Neural crest cell (in vitro differentiated cells): ENCODE results near the gene DENND1A. TPM values are rescaled to one million over a fixed set of nuclear protein-coding genes. Genes with fewer than 3 reads are reported as not detected.
"Not testable (repeated sequence)": the region's sequence is repeated elsewhere in the genome, so short reads cannot be mapped to it uniquely, and the experiment has no call there.

ENCODE experiments used
- DNase-seq: peaks from one replicate; pipeline ENCODE4 v3.0.0; 2021; ENCODE audit warnings: low read depth, mixed read lengths, low spot score
- H3K27ac Mint-ChIP-seq: one replicate; pipeline ENCODE4 v1.8.0; 2021; ENCODE audit warnings: mild to moderate bottlenecking, mixed read lengths; ENCODE audit not compliant: unreplicated experiment
- H3K27me3 Mint-ChIP-seq: 2 replicates; pipeline ENCODE4 v1.8.0; 2021; ENCODE audit warnings: low read depth, mild to moderate bottlenecking, mixed read lengths
- H3K36me3 Mint-ChIP-seq: 2 replicates; pipeline ENCODE4 v1.8.0; 2021; ENCODE audit warnings: low read depth, mild to moderate bottlenecking, mixed read lengths
- H3K4me1 Mint-ChIP-seq: 2 replicates; pipeline ENCODE4 v1.8.0; 2021; ENCODE audit warnings: mixed read lengths
- H3K4me3 Mint-ChIP-seq: one replicate; pipeline ENCODE4 v1.8.0; 2021; ENCODE audit warnings: mild to moderate bottlenecking, mixed read lengths
- H3K9me3 Mint-ChIP-seq: 2 replicates; pipeline ENCODE4 v1.8.0; 2021; ENCODE audit warnings: mixed read lengths
- total RNA-seq: library from RNA; stranded (reverse); gene quantifications from 2 replicates; pipeline ENCODE4 v1.2.1, GENCODE V29; 2021
- TF ChIP-seq, protein P1 (sequence below): fragments of 200-600 bp; sonication (generic); conservative IDR thresholded peaks from 2 replicates; pipeline ENCODE4 v1.5.0; 2021; ENCODE audit warnings: antibody characterized with exemption, mild to moderate bottlenecking

Gene DENND1A
- total RNA-seq, 1 donor from 2014 or later: 17.8 TPM

DNA sequence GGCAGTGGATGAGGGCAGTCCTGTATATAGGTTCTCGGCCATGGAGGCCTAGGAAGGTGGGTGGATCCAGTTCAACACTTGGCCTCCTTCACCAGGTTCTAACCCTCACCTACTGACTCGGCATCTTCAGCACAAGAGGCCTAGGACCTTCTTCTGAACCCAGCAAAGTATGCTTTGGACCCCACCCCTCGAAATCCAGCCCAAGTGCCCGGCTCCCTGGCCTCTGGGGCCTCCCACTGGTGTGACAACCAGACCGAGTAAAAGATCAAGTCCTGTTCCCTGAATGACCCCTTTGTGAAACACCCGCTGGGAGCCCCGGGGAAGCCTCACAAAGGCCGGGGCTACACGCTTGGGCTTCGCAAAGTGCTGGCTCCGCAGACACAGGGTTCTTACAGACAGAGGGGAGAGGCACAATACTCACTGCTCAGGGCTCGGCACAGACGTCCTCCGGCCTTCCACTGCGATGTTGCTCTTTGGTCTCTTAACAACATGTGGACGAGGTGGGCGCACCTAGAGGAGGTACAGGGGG lies 526.9 kb downstream of the DENND1A start:
- TF ChIP-seq, protein P1, sequence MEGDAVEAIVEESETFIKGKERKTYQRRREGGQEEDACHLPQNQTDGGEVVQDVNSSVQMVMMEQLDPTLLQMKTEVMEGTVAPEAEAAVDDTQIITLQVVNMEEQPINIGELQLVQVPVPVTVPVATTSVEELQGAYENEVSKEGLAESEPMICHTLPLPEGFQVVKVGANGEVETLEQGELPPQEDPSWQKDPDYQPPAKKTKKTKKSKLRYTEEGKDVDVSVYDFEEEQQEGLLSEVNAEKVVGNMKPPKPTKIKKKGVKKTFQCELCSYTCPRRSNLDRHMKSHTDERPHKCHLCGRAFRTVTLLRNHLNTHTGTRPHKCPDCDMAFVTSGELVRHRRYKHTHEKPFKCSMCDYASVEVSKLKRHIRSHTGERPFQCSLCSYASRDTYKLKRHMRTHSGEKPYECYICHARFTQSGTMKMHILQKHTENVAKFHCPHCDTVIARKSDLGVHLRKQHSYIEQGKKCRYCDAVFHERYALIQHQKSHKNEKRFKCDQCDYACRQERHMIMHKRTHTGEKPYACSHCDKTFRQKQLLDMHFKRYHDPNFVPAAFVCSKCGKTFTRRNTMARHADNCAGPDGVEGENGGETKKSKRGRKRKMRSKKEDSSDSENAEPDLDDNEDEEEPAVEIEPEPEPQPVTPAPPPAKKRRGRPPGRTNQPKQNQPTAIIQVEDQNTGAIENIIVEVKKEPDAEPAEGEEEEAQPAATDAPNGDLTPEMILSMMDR: no peak
- H3K4me1 Mint-ChIP-seq: peaks cover 45% of the 10 kb centered on the region
- peak; percentile 49 for DNase-seq
- H3K4me3 Mint-ChIP-seq: peak overlapping the region; percentile 57
- peaks cover 3% of the 10 kb centered on the region for H3K27me3 Mint-ChIP-seq
- peak overlapping the region; percentile 68 for H3K27ac Mint-ChIP-seq
- H3K36me3 Mint-ChIP-seq: no peaks in the 10 kb centered on the region
- H3K9me3 Mint-ChIP-seq: no peaks in the 10 kb centered on the region

DNA sequence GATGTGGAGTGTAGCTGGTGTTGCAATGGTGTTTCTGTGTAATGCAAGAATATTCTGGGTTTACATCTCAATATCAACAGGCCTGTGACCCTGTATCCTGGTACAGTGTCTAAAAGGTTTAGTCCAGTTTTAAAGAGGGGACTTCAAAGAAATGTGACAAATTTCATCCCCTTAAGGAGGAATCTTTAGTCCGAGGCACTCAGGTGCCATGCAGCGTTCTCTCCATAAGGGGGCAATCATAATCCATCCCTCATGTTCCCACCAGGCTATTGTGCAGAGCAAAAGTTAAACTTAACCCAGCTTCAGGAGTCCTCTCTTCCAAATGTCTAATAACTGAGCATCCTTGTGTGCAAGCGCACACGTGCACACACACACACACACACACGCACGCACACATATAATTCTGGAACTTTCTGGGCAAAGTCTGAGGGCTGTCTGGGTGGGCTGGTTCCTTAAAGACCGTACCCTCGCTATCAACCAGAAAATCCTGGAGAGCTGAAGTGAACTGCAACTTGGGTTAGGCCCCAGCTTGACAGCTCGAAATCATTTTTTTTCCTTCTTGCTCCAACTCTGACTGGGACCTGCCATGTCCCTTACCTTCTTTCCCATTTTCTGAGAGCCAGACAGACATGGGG lies 527.9 kb downstream of the DENND1A start:
- DNase-seq: peak; percentile 55
- no peaks in the 10 kb centered on the region for H3K36me3 Mint-ChIP-seq
- H3K4me1 Mint-ChIP-seq: peaks cover 36% of the 10 kb centered on the region
- H3K9me3 Mint-ChIP-seq: no peaks in the 10 kb centered on the region
- H3K4me3 Mint-ChIP-seq: peak overlapping the region; percentile 5
- TF ChIP-seq, protein P1: peak; percentile 83
- no peak overlapping the region for H3K27ac Mint-ChIP-seq
- H3K27me3 Mint-ChIP-seq: peaks cover 3% of the 10 kb centered on the region

DNA sequence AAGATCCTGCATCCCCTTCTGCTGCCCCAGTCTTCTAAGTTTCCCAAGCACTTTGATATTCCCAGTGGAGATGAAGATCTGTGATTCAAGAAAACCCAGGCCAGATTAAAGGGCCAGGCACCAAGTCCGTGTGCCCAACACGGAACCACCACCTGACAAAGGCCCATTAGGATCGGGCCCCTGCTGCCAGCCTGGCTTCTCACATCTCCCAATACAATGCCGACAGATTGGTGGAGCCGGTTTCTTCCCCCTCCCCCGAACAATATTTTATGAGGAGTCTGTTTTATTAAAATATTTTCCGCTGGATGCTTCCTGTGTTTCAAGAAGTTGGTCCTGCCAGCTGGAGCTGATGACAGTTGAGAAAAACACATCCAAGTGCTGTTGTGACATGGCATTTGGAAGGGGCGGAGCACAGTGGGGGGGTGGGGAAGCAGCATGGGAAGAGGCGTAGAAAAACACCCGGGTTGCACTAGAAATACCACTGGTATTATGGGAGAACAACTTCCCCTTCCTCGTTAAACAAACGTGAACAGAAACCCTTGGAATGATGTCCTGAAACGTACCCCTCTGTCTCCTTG lies 528.9 kb downstream of the DENND1A start:
- no peak overlapping the region for H3K27ac Mint-ChIP-seq
- H3K4me1 Mint-ChIP-seq: peaks cover 29% of the 10 kb centered on the region
- H3K27me3 Mint-ChIP-seq: peaks cover 3% of the 10 kb centered on the region
- TF ChIP-seq, protein P1: no peak
- DNase-seq: no peak
- no peak overlapping the region for H3K4me3 Mint-ChIP-seq
- no peaks in the 10 kb centered on the region for H3K36me3 Mint-ChIP-seq
- H3K9me3 Mint-ChIP-seq: no peaks in the 10 kb centered on the region

DNA sequence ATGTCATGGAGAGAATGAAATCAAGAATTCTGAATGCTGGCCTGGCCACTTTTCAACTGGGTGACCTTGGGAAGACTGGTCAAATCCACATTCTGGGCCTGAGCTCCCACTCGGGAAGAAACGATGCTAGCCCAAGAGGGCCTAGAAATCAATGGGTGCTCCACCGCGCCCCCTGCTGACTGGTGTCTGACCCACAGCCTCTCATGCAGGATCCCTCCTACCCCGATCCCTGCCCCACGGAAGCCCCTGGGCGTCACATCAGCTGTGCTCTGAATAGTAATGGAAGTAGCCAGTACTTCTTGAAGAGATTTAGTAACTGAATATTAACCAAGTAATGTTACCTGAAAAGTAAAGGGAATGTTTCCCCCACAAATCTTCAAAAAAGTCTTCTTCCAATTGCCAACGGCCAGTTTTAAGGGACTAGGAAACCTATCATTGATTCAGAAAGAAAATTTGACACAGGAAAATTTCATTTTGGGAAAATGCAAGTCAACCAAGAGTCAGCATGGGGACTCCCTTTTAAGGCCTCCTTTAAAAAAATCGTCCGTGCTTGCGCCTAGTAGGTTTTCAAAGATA lies 530.0 kb downstream of the DENND1A start:
- DNase-seq: peak; percentile 55
- H3K27ac Mint-ChIP-seq: no peak overlapping the region
- TF ChIP-seq, protein P1: peak; percentile 62
- H3K4me3 Mint-ChIP-seq: no peak overlapping the region
- no peaks in the 10 kb centered on the region for H3K9me3 Mint-ChIP-seq
- peaks cover 3% of the 10 kb centered on the region for H3K27me3 Mint-ChIP-seq
- H3K4me1 Mint-ChIP-seq: peaks cover 39% of the 10 kb centered on the region
- H3K36me3 Mint-ChIP-seq: no peaks in the 10 kb centered on the region

DNA sequence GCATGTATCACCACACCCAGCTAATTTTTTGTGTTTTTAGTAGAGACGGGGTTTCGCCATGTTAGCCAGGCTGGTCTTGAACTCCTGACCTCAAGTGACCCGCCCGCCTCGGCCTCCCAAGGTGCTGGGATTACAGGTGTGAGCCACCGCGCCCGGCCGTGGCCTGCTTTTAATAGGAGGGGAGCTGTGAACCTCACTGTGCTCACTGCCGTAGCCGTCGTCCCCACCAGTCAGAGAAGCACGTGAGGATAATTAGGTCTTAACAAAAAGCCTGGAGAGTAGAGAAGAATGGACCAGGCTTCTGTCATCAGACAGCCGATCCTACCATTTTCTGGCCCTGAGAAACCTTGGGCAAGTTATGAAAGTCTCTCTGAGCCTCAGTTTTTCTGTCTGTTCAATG lies 531.0 kb downstream of the DENND1A start:
- not testable (repeated sequence) for H3K36me3 Mint-ChIP-seq, DNase-seq, H3K4me3 Mint-ChIP-seq, H3K27ac Mint-ChIP-seq, H3K9me3 Mint-ChIP-seq, H3K27me3 Mint-ChIP-seq
- peaks cover 43% of the 10 kb centered on the region for H3K4me1 Mint-ChIP-seq

DNA sequence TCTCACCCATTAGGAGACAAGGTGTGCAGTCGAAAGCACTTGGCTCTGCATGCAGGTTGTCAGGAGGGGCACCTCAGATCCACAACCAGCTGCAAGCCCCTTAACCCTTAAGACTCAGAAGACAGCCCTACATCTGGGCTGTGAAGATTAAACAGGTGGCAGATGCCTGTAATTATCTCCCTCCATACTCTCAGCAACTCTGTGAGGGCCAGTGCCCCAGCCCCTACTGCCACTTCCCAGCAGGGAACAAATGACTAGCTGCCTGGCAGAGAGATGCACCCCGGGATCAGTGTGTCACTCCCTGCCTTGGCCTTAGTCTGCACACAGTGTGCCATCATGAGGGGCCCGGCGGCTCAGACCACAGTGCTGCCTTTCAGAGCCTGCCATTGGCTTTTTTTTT lies 532.0 kb downstream of the DENND1A start:
- DNase-seq: no peak
- Mint-ChIP-seq H3K9me3 (no peaks in the 10 kb centered on the region), H3K4me3 (no peak overlapping the region), H3K27me3 (no peaks in the 10 kb centered on the region), H3K27ac (no peak overlapping the region), H3K36me3 (no peaks in the 10 kb centered on the region), H3K4me1 (peaks cover 34% of the 10 kb centered on the region)
- TF ChIP-seq, protein P1: no peak
